Measurements from ENCODE around the gene BLCAP. TPM values are rescaled to one million over a fixed set of nuclear protein-coding genes. Genes with fewer than 3 reads are reported as not detected.

Gene BLCAP
- total RNA-seq, 4 donors from 2014 or later: 63.9 to 152 (median 107) TPM

DNA sequence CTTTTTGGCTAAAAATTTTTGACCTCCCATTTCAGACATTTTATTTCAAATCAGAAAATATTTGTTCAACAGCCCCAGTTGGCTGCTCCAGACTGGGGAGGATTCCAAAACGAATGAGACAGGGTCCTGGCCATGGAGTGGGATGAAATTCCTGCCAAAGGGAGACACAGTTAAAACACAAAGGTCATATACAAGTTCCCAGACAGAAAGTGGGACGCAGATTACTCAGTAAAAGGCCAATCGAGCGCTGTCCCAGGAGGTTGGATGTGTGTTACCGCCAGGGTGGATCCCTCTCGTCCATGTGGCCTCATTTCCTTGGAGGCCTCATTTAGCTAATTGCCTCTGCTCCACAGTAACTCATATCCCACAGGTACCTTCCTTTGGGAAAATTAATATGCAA lies 48.4 kb downstream of the BLCAP start:
- TF ChIP-seq, protein P1, sequence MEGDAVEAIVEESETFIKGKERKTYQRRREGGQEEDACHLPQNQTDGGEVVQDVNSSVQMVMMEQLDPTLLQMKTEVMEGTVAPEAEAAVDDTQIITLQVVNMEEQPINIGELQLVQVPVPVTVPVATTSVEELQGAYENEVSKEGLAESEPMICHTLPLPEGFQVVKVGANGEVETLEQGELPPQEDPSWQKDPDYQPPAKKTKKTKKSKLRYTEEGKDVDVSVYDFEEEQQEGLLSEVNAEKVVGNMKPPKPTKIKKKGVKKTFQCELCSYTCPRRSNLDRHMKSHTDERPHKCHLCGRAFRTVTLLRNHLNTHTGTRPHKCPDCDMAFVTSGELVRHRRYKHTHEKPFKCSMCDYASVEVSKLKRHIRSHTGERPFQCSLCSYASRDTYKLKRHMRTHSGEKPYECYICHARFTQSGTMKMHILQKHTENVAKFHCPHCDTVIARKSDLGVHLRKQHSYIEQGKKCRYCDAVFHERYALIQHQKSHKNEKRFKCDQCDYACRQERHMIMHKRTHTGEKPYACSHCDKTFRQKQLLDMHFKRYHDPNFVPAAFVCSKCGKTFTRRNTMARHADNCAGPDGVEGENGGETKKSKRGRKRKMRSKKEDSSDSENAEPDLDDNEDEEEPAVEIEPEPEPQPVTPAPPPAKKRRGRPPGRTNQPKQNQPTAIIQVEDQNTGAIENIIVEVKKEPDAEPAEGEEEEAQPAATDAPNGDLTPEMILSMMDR (IDR thresholded peaks at IDR 0.05; ENCODE audit: low read depth): no peak

DNA sequence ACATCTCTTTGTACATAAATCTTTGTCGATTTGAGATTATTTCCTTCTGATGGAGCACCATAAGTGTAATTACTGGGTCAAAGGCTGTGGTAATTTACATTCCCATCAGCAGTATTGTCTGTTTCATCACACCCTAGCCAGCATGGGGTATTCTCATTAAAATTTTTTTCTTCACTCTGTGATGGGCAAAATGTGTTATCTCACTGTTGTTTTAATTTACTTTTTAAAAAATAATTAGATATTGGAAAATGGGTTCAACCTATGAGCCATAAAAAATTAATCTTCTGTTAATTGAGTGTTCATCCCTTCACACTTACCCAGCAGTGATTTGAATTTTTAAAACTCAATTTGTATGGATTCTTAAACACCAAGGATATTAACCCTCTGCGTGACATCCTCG lies 50.6 kb downstream of the BLCAP start:
- TF ChIP-seq, protein P1 (IDR thresholded peaks at IDR 0.05; ENCODE audit: low read depth): no peak

DNA sequence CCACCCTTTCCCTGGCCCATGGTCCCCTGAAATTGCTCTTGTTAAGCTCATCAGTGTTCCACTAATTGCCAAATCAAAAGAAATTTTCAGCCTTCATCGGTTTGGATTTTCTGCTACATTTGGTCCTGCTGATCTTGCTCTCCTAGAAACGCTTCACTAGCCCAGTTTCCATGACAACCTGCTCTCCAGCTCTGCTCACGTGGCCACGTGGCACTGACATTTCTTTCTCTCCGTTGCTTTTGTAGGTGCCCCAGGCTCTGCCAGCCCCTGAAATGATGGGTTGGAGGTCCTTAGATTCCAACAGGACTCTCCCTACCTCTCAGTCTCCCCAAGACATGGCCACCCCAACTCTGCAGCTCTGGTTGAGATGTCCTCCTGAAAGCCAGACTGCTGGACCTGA lies 52.4 kb downstream of the BLCAP start:
- TF ChIP-seq, protein P1 (IDR thresholded peaks at IDR 0.05; ENCODE audit: low read depth): no peak

DNA sequence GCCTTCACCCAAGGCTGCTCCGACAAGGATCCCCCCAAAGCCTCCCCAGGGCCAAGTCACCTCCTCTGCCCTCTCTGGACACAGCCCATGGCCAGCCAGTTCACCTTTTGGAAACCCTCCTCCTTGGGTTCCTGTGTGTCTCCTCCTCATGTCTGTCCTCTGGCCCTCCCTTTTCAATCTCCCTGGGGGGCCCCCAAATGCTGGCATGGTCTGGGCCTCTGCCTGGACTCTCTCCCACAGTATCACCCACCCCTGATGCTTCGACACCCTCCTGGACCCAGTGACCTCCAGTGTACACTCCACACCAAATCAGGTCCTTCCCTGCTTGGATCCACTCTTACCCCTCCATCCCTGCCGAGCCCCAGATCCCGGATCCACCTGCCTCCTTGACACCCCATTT lies 53.3 kb downstream of the BLCAP start:
- TF ChIP-seq, protein P1 (IDR thresholded peaks at IDR 0.05; ENCODE audit: low read depth): no peak

DNA sequence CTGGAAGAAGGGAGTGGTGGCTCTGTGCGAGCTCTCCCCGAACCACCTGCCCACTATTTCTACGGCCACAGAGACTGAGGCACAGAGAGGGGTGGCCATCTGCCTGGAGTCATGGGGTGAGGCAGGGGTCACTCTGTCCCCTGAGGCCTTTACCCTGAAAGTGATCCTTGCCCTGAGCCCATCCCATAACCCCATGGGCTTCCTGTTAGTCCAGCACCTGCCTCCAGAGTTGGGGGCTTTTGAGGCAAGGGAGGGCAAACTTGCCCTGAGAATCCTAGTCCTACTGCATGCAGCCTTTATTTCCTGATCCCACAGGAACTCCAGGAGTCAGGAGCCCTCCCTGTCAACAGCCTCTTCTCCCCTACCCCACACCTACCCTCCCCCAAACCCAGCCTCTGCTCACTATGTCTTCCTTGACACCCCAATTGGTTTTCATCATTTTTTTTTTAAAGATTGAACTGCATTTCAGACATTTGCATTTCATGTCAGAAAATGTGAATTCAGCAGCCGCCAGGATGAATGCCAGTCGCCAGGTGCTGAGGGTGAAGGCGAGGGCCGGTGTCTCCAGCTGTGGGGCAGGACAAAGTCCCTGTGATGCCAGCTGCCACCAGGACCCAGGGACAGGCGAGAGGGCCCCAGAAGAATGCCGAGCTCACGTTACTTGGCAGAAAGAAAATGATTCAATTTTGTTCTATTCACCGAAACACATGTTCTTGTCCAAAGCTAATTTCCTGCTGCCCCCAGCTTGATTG lies 54.3 kb downstream of the BLCAP start:
- TF ChIP-seq, protein P1 (IDR thresholded peaks at IDR 0.05; ENCODE audit: low read depth): no peak

DNA sequence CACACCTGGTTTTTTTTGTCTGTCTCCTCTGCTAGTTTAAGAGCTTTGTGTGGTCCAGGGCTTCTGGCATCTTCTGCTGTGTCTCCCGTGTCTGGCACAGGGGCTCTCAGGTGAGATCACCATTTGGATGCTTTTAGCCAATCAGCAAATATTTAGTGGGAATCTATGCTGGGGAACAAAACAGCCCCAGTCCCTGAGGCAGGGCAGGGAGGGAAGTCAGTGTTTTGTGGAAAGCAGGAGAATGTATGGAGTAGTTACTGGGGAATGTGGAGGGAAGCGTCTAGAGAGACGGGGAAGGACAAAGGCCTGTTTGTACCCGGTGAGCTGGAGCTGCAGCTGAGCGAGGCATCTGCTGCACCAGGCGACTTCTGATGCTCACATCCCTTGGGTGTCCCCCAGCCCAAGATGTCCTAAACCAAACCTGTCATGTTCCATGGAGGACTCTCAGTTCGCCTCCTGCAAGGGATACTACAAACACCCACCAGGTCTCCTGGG lies 55.9 kb downstream of the BLCAP start:
- TF ChIP-seq, protein P1 (IDR thresholded peaks at IDR 0.05; ENCODE audit: low read depth): no peak

DNA sequence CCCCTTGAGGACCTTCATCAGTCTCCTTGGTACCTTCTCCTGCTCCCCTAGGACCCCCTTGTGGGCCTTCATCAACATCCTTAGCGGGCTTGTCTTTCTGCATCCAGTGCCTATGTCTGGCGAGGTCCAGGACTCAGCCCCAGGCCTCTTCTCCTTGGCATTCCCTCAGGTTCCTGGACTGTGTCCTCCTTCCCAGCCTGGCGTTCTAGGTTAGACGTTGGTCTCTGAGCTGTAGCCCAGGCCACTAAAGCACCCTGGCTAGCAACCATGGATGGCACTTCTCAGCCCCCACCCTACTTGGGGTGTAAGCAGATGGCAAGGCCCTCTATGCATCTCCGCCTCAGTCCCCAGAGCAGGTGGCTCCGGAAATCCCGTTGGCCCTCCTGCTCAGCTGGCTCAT lies 58.1 kb downstream of the BLCAP start:
- TF ChIP-seq, protein P1 (IDR thresholded peaks at IDR 0.05; ENCODE audit: low read depth): no peak
